Neural cell (in vitro differentiated cells): ENCODE measurements around the gene UNK. TPM values are rescaled to one million over a fixed set of nuclear protein-coding genes. Genes with fewer than 3 reads are reported as not detected.
"Not testable (repeated sequence)": the region's sequence is repeated elsewhere in the genome, so short reads cannot be mapped to it uniquely, and the experiment has no call there.

Experiments
- H2AFZ ChIP-seq: fragments of 200-600, 300-800 bp; sonication (generic), shearing (Covaris generic); 2 replicates; pipeline ENCODE4 v1.6.0; 2014; ENCODE audit warnings: low read depth, mild to moderate bottlenecking, antibody characterized with exemption, low read length, moderate library complexity
- H3F3A ChIP-seq: fragments of 200-600 bp; shearing (Covaris generic); 2 replicates; pipeline ENCODE4 v1.6.1; 2016; ENCODE audit warnings: mild to moderate bottlenecking, moderate library complexity, mixed read lengths, antibody characterized with exemption, low read length; ENCODE audit not compliant: insufficient read depth, poor library complexity, severe bottlenecking
- H3K27ac ChIP-seq: fragments of 200-600, 300-800 bp; sonication (generic), shearing (Covaris generic); 2 replicates; pipeline ENCODE4 v1.5.1; 2014; ENCODE audit warnings: mild to moderate bottlenecking, low read length, moderate library complexity
- H3K27me3 ChIP-seq: fragments of 300-800, 200-600 bp; sonication (generic), shearing (Covaris generic); 2 replicates; pipeline ENCODE4 v1.6.0; 2014; ENCODE audit warnings: mild to moderate bottlenecking, low read depth, low read length, moderate library complexity; ENCODE audit not compliant: insufficient read depth
- H3K36me3 ChIP-seq: fragments of 300-800, 200-600 bp; sonication (generic), shearing (Covaris generic); 2 replicates; pipeline ENCODE4 v1.5.1; 2014; ENCODE audit warnings: mild to moderate bottlenecking, antibody characterized with exemption, low read length, moderate library complexity; ENCODE audit not compliant: insufficient read depth
- H3K4me2 ChIP-seq: fragments of 300-800, 200-600 bp; sonication (generic), shearing (Covaris generic); 2 replicates; pipeline ENCODE4 v1.6.0; 2014; ENCODE audit warnings: mild to moderate bottlenecking, low read length
- H3K4me3 ChIP-seq: fragments of 300-800, 200-600 bp; sonication (generic), shearing (Covaris generic); 2 replicates; pipeline ENCODE4 v1.5.1; 2014; ENCODE audit warnings: mild to moderate bottlenecking, low read length, moderate library complexity
- H3K79me2 ChIP-seq: fragments of 200-600 bp; shearing (Covaris generic); replicated peaks from 2 replicates; pipeline ENCODE4 v1.6.0; 2014; ENCODE audit warnings: mild to moderate bottlenecking, low read length, moderate library complexity; ENCODE audit not compliant: insufficient read depth
- H3K9ac ChIP-seq: fragments of 300-800, 200-600 bp; sonication (generic), shearing (Covaris generic); 2 replicates; pipeline ENCODE4 v1.6.1; 2016; ENCODE audit warnings: mild to moderate bottlenecking, low read length, mixed read lengths
- H3K9me2 ChIP-seq: fragments of 200-600 bp; shearing (Covaris generic); 2 replicates; pipeline ENCODE4 v1.6.1; 2016; ENCODE audit warnings: mild to moderate bottlenecking, low read length, mixed read lengths; ENCODE audit not compliant: insufficient read depth
- H3K9me3 ChIP-seq: fragments of 200-600, 300-800 bp; sonication (generic), shearing (Covaris generic); 2 replicates; pipeline ENCODE4 v1.6.1; 2016; ENCODE audit warnings: mild to moderate bottlenecking, mixed run types, low read length, moderate library complexity, mixed read lengths
- H4K20me1 ChIP-seq: fragments of 200-600 bp; shearing (Covaris generic); 2 replicates; pipeline ENCODE4 v1.6.1; 2016; ENCODE audit warnings: mild to moderate bottlenecking, mixed run types; ENCODE audit not compliant: insufficient read depth
- EP300 ChIP-seq: fragments of 450-650 bp; conservative IDR thresholded peaks from 2 replicates; pipeline ENCODE4 v1.6.1; 2014; ENCODE audit warnings: antibody characterized with exemption, mild to moderate bottlenecking, moderate library complexity; ENCODE audit not compliant: poor library complexity, severe bottlenecking
- EZH2 ChIP-seq: fragments of 200-600, 300-800 bp; shearing (Covaris generic), sonication (generic); IDR thresholded peaks from 2 replicates; pipeline ENCODE4 v1.6.1; 2014; ENCODE audit warnings: antibody characterized with exemption, low read length, borderline replicate concordance, mild to moderate bottlenecking; ENCODE audit not compliant: insufficient read depth, poor library complexity, severe bottlenecking
- MXI1 ChIP-seq: fragments of 450-650 bp; conservative IDR thresholded peaks from 2 replicates; pipeline ENCODE4 v1.6.1; 2014; ENCODE audit warnings: antibody characterized with exemption, mild to moderate bottlenecking; ENCODE audit not compliant: poor library complexity, severe bottlenecking
- POLR2AphosphoS5 ChIP-seq: IDR thresholded peaks from 2 replicates; pipeline ENCODE4 v1.6.1; 2012
- RAD21 ChIP-seq: fragments of 450-650 bp; conservative IDR thresholded peaks from 2 replicates; pipeline ENCODE4 v1.6.1; 2014; ENCODE audit warnings: antibody characterized with exemption, mild to moderate bottlenecking, moderate library complexity
- SMC3 ChIP-seq: fragments of 450-650 bp; conservative IDR thresholded peaks from 2 replicates; pipeline ENCODE4 v1.6.1; 2014; ENCODE audit warnings: antibody characterized with exemption, mild to moderate bottlenecking, moderate library complexity; ENCODE audit not compliant: poor library complexity
- TAF1 ChIP-seq: IDR thresholded peaks from 2 replicates; pipeline ENCODE4 v1.6.1; 2012; ENCODE audit warnings: low read depth
- polyA plus RNA-seq: library from polyadenylated mRNA; depleted of rRNA; stranded (reverse); fragments of >200 nt; gene quantifications from 2 replicates; pipeline ENCODE4 v1.2.3, GENCODE V29; 2014
- TF ChIP-seq, protein P1 (sequence below): fragments of 450-650 bp; IDR thresholded peaks from 2 replicates; pipeline ENCODE4 v1.5.1; 2014; ENCODE audit warnings: antibody characterized with exemption, mild to moderate bottlenecking, moderate library complexity; ENCODE audit not compliant: poor library complexity, severe bottlenecking
- TF ChIP-seq, protein P2 (sequence below): IDR thresholded peaks from 2 replicates; pipeline ENCODE4 v1.6.1; 2012; ENCODE audit warnings: borderline replicate concordance

The UNK gene
- polyA plus RNA-seq, 1 donor from 2014 or later, result 29.9 TPM

DNA sequence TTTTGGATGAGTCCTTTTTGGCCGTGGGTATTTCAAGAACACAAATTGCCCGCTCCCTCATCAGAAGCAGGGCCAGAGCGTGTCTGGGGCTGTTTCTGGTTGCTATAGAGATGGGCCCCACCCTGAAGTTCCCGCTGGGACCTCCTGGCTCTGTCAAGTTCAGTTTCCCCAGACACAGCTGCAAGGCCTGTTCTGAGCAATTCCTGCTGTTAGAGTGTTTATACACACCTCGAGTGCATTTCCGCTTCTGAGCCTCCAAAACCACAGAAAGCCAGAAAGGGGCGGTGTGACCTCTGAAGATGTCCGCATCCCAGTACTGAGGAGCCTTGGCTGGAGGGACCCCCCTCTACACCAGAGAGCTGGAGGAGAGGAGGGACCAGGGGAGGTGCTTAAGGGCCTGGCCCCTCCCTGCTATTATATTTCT, 79.9 kb downstream of the UNK start:
- Histone ChIP-seq H3K9ac (no peak overlapping the region), H2AFZ (no peak overlapping the region), H3F3A (no peaks in the 10 kb centered on the region), H3K27ac (no peak overlapping the region), H4K20me1 (no peaks in the 10 kb centered on the region), H3K4me2 (no peak overlapping the region), H3K79me2 (no peaks in the 10 kb centered on the region), H3K4me3 (no peak overlapping the region), H3K9me3 (no peaks in the 10 kb centered on the region), H3K27me3 (no peaks in the 10 kb centered on the region), H3K9me2 (no peaks in the 10 kb centered on the region), H3K36me3 (no peaks in the 10 kb centered on the region)
- TF ChIP-seq MXI1 (no peak), RAD21 (no peak), SMC3 (no peak), EZH2 (no peak), TAF1 (no peak), EP300 (no peak), POLR2AphosphoS5 (no peak)
- TF ChIP-seq, protein P1, sequence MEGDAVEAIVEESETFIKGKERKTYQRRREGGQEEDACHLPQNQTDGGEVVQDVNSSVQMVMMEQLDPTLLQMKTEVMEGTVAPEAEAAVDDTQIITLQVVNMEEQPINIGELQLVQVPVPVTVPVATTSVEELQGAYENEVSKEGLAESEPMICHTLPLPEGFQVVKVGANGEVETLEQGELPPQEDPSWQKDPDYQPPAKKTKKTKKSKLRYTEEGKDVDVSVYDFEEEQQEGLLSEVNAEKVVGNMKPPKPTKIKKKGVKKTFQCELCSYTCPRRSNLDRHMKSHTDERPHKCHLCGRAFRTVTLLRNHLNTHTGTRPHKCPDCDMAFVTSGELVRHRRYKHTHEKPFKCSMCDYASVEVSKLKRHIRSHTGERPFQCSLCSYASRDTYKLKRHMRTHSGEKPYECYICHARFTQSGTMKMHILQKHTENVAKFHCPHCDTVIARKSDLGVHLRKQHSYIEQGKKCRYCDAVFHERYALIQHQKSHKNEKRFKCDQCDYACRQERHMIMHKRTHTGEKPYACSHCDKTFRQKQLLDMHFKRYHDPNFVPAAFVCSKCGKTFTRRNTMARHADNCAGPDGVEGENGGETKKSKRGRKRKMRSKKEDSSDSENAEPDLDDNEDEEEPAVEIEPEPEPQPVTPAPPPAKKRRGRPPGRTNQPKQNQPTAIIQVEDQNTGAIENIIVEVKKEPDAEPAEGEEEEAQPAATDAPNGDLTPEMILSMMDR, result no peak
- TF ChIP-seq, protein P2, sequence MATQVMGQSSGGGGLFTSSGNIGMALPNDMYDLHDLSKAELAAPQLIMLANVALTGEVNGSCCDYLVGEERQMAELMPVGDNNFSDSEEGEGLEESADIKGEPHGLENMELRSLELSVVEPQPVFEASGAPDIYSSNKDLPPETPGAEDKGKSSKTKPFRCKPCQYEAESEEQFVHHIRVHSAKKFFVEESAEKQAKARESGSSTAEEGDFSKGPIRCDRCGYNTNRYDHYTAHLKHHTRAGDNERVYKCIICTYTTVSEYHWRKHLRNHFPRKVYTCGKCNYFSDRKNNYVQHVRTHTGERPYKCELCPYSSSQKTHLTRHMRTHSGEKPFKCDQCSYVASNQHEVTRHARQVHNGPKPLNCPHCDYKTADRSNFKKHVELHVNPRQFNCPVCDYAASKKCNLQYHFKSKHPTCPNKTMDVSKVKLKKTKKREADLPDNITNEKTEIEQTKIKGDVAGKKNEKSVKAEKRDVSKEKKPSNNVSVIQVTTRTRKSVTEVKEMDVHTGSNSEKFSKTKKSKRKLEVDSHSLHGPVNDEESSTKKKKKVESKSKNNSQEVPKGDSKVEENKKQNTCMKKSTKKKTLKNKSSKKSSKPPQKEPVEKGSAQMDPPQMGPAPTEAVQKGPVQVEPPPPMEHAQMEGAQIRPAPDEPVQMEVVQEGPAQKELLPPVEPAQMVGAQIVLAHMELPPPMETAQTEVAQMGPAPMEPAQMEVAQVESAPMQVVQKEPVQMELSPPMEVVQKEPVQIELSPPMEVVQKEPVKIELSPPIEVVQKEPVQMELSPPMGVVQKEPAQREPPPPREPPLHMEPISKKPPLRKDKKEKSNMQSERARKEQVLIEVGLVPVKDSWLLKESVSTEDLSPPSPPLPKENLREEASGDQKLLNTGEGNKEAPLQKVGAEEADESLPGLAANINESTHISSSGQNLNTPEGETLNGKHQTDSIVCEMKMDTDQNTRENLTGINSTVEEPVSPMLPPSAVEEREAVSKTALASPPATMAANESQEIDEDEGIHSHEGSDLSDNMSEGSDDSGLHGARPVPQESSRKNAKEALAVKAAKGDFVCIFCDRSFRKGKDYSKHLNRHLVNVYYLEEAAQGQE, result no peak

GRCh38 chr17:75864887-75865286, 80.3 kb downstream of the UNK start:
- H3K4me2 ChIP-seq, H3K27ac ChIP-seq, H2AFZ ChIP-seq: not testable (repeated sequence)

DNA sequence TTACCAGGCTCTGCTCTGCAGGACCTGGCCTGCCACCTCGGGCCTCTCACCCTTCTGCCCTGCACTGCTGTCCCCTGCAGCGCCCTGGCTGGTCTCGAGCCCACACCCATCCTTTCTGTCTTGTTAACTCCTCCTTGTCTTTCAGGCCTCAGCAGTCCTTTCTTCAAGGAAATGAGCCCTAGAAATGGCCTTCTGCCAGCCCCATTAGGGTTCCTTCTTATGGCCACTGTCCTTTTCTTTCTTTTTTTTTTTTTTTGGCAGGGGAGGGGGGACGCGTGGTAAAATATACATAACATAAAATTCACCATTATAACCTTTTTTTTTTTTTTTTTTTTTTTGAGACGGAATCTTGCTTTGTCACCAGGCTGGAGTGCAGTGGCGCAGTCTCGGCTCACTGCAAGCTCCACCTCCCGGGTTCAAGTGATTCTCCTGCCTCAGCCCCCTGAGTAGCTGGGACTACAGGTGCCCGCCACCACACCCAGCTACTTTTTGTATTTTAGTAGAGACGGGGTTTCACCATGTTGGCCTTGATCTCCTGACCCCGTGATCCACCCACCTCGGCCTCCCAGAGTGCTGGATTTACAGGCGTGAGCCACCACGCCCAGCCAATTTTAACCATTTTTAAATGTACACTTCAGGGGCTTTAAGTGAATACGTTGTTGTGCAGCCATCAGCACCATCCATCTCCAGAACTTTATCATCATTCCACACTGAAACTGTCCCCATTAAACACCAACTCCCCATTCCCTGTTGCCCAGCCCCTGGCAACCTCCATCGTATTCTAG, 81.0 kb downstream of the UNK start:
- not testable (repeated sequence) for H3K79me2 ChIP-seq, H3K4me3 ChIP-seq, H3K27ac ChIP-seq, H3K36me3 ChIP-seq, H3K4me2 ChIP-seq, H4K20me1 ChIP-seq, H3K9me3 ChIP-seq, H3K9me2 ChIP-seq, H3K27me3 ChIP-seq, H2AFZ ChIP-seq, H3K9ac ChIP-seq, H3F3A ChIP-seq

More at GRCh38 chr17:75864887-75865286, 80.3 kb downstream of the UNK start:
- H3K27me3 ChIP-seq, H3K36me3 ChIP-seq, H3F3A ChIP-seq, H3K9ac ChIP-seq, H3K9me2 ChIP-seq, H3K4me3 ChIP-seq, H4K20me1 ChIP-seq, H3K9me3 ChIP-seq, H3K79me2 ChIP-seq: not testable (repeated sequence)

DNA sequence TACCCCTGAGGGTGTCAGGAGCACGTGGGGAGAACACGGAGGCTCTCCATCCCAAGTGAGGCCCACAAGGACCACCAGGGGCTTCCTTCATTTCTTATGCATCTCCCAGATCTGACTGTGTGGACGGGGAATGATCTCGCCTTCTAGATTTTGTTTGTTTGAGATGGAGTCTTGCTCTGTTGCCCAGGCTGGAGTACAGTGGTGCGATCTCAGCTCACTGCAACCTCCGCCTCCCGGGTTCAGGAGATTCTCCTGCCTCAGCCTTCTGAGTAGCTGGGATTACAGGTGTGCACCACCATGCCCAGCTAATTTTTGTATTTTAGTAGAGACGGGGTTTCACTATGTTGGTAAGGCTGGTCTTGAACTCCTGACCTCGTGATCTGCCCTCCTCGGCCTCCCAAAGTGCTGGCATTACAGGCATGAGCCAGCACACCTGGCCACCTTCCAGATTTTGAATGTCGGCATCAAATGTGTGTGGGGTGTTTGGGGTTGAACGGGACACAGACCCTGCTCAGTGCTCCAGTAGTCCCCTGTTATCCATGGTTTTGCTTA, 84.2 kb downstream of the UNK start:
- H2AFZ ChIP-seq, H3K36me3 ChIP-seq, H3K27ac ChIP-seq: not testable (repeated sequence)

More for the DNA sequence above, 84.2 kb downstream of the UNK start:
- not testable (repeated sequence) for H3K9me3 ChIP-seq, H3F3A ChIP-seq, H4K20me1 ChIP-seq, H3K9ac ChIP-seq, H3K4me2 ChIP-seq, H3K9me2 ChIP-seq, H3K27me3 ChIP-seq, H3K79me2 ChIP-seq, H3K4me3 ChIP-seq
